ENCODE results near the gene METAP2.
"Not testable (repeated sequence)": the region's sequence is repeated elsewhere in the genome, so short reads cannot be mapped to it uniquely, and the experiment has no call there.

METAP2 gene

GRCh38 chr12:95473884-95474659 lies at the start of gene METAP2:
Gene METAP2, plus strand, starts transcription at chr12:95474152. Its CDS starts 28 bp downstream, at chr12:95474180.
- DNase-seq (ENCODE audit: low read depth in 2 of 2, low spot score in 1 of 2), result peak; percentile 80 to 84

- DNase-seq (ENCODE audit: low read depth in 2 of 2, low spot score in 1 of 2), result no peak
These were observed 49.5 kb upstream of the METAP2 start for GRCh38 chr12:95424271-95424994.

GRCh38 chr12:95429172-95429510 lies 44.8 kb upstream of the METAP2 start:
- no peak for DNase-seq (ENCODE audit: low read depth in 2 of 2, low spot score in 1 of 2)

- DNase-seq (ENCODE audit: low read depth in 2 of 2, low spot score in 1 of 2), result no peak
These were observed 42.8 kb upstream of the METAP2 start for GRCh38 chr12:95431120-95431519.

GRCh38 chr12:95435355-95435754 lies 38.6 kb upstream of the METAP2 start:
- no peak for DNase-seq (ENCODE audit: low read depth in 2 of 2, low spot score in 1 of 2)

GRCh38 chr12:95437565-95437964 lies 36.4 kb upstream of the METAP2 start:
- DNase-seq (ENCODE audit: low read depth in 2 of 2, low spot score in 1 of 2), result no peak

- DNase-seq (ENCODE audit: low read depth in 2 of 2, low spot score in 1 of 2), result no peak
These were observed 34.3 kb upstream of the METAP2 start for GRCh38 chr12:95439461-95440230.

- no peak for DNase-seq (ENCODE audit: low read depth in 2 of 2, low spot score in 1 of 2)
These were observed 33.6 kb upstream of the METAP2 start for GRCh38 chr12:95440401-95440800.

GRCh38 chr12:95443459-95443858 lies 30.5 kb upstream of the METAP2 start:
- DNase-seq (ENCODE audit: low read depth in 2 of 2, low spot score in 1 of 2), result no peak

- DNase-seq (ENCODE audit: low read depth in 2 of 2, low spot score in 1 of 2), result not testable (repeated sequence)
These were observed 28.9 kb upstream of the METAP2 start for GRCh38 chr12:95445099-95445498.

GRCh38 chr12:95445884-95446505 lies 28.0 kb upstream of the METAP2 start:
- no peak for DNase-seq (ENCODE audit: low read depth in 2 of 2, low spot score in 1 of 2)

GRCh38 chr12:95446506-95446900 lies 27.4 kb upstream of the METAP2 start:
- no peak for DNase-seq (ENCODE audit: low read depth in 2 of 2, low spot score in 1 of 2)

- DNase-seq (ENCODE audit: low read depth in 2 of 2, low spot score in 1 of 2), result not testable (repeated sequence)
These were observed 24.3 kb upstream of the METAP2 start for GRCh38 chr12:95449656-95450055.

GRCh38 chr12:95452501-95452900 lies 21.5 kb upstream of the METAP2 start:
- DNase-seq (ENCODE audit: low read depth in 2 of 2, low spot score in 1 of 2), result not testable (repeated sequence)

- not testable (repeated sequence) for DNase-seq (ENCODE audit: low read depth in 2 of 2, low spot score in 1 of 2)
These were observed 20.1 kb upstream of the METAP2 start for GRCh38 chr12:95453881-95454280.

- DNase-seq (ENCODE audit: low read depth in 2 of 2, low spot score in 1 of 2), result not testable (repeated sequence)
These were observed 19.2 kb upstream of the METAP2 start for GRCh38 chr12:95454780-95455215.

- DNase-seq (ENCODE audit: low read depth in 2 of 2, low spot score in 1 of 2), result not testable (repeated sequence)
These were observed 16.3 kb upstream of the METAP2 start for GRCh38 chr12:95457605-95458004.

- no peak for DNase-seq (ENCODE audit: low read depth in 2 of 2, low spot score in 1 of 2)
These were observed 15.2 kb upstream of the METAP2 start for GRCh38 chr12:95458761-95459160.

GRCh38 chr12:95459310-95459709 lies 14.6 kb upstream of the METAP2 start:
- no peak for DNase-seq (ENCODE audit: low read depth in 2 of 2, low spot score in 1 of 2)

- DNase-seq (ENCODE audit: low read depth in 2 of 2, low spot score in 1 of 2), result no peak
These were observed 13.8 kb upstream of the METAP2 start for GRCh38 chr12:95460105-95460504.

- no peak for DNase-seq (ENCODE audit: low read depth in 2 of 2, low spot score in 1 of 2)
These were observed 13.1 kb upstream of the METAP2 start for GRCh38 chr12:95460896-95461295.

All from stimulated activated CD8-positive, alpha-beta memory T cell treated with anti-CD3 and anti-CD28 coated beads, Interleukin-4, amount 100 ng/mL, for 4 hours (primary cell).